Erythroblast (primary cell): Measurements from ENCODE around the gene NFIX.

Source experiments
- GATA1 ChIP-seq: IDR thresholded peaks from 2 replicates; pipeline ENCODE4 v1.6.1; 2011; ENCODE audit warnings: low read depth, mild to moderate bottlenecking, control low read depth, low read length, moderate library complexity
- POLR2A ChIP-seq: IDR thresholded peaks from 2 replicates; pipeline ENCODE4 v1.6.1; 2011; ENCODE audit warnings: mild to moderate bottlenecking, low read length

- no peak for TF ChIP-seq POLR2A
- TF ChIP-seq GATA1: no peak
Observed at GRCh38 chr19:13097463-13098258, 102.4 kb downstream of the NFIX start.
